Transverse colon (tissue), 4 donors: ENCODE measurements around the gene LDLRAD4. TPM values are rescaled to one million over a fixed set of nuclear protein-coding genes. Genes with fewer than 3 reads are reported as not detected.

ENCODE experiments used
- DNase-seq: peaks from one replicate; pipeline ENCODE4 v3.0.0-alpha.2; 2019
- H3K27ac ChIP-seq, 4 donors: fragments of 200-600 bp; sonication (generic); 2 replicates each; pipeline ENCODE4 v1.5.1; 2016 to 2018; ENCODE audit warnings: inconsistent platforms in 4 of 4
- H3K27me3 ChIP-seq: fragments of 200-600 bp; sonication (generic); 2 replicates; pipeline ENCODE4 v1.5.1; 2017; ENCODE audit warnings: inconsistent platforms
- H3K36me3 ChIP-seq, 4 donors: fragments of 200-600 bp; sonication (generic); 2 replicates each; pipeline ENCODE4 v1.5.1; 2017 to 2019; ENCODE audit warnings: inconsistent platforms in 4 of 4
- H3K4me1 ChIP-seq, 4 donors: fragments of 200-600 bp; sonication (generic); 2 replicates each; pipeline ENCODE4 v1.5.1; 2017 to 2020; ENCODE audit warnings: inconsistent platforms in 4 of 4
- H3K4me3 ChIP-seq, 4 donors: fragments of 200-600 bp; sonication (generic); 1 replicate in 1 of 4; 2 replicates in 3 of 4; pipeline versions ENCODE4 v1.5.1 to v1.6.1; 2017 to 2019; ENCODE audit warnings: inconsistent platforms in 4 of 4
- H3K9me3 ChIP-seq, 2 donors: fragments of 200-600 bp; sonication (generic); 2 replicates each; pipeline ENCODE4 v1.5.1; 2017 to 2019; ENCODE audit warnings: inconsistent platforms in 2 of 2
- CTCF ChIP-seq, 5 experiments: fragments of 200-600 bp in 3 of 5; fragments of 450-650 bp in 2 of 5; sonication (generic) in 3 of 5; IDR thresholded peaks; 1 replicate in 2 of 5; 2 replicates in 3 of 5; pipeline ENCODE4 v1.5.1; 2016 to 2017; ENCODE audit warnings: antibody characterized with exemption in 5 of 5, inconsistent platforms in 3 of 5, mild to moderate bottlenecking in 2 of 5, moderate library complexity in 1 of 5
- EP300 ChIP-seq: sonication (generic); formaldehyde crosslinking; IDR thresholded peaks from one replicate; pipeline ENCODE4 v1.6.1; 2017; ENCODE audit warnings: antibody characterized with exemption, low read depth
- POLR2A ChIP-seq: fragments of 450-650 bp; IDR thresholded peaks from one replicate; pipeline ENCODE4 v1.6.1; 2016; ENCODE audit warnings: antibody characterized with exemption, mild to moderate bottlenecking, moderate library complexity
- POLR2AphosphoS5 ChIP-seq, 3 donors: sonication (generic); formaldehyde crosslinking; IDR thresholded peaks; one replicate each; pipeline ENCODE4 v1.6.1; 2016; ENCODE audit warnings: antibody characterized with exemption in 3 of 3
- WGBS, 2 donors: methylation state at CpG; one replicate each; pipeline ENCODE4 v1.1.5; 2018; ENCODE audit warnings: low coverage in 1 of 2; 5-methylcytosine and 5-hydroxymethylcytosine counted together
- in situ Hi-C, 4 donors: fragments of 200-750 bp; cut with MboI; loops; one replicate each; pipeline versions ENCODE4 v1.15.0 to v1.15.1; 2017; ENCODE audit warnings: low sequenced_read_pairs in 3 of 4, low pct_ligation_motif_present in 1 of 4, low pct_unique_long_range_greater_than_20kb in 1 of 4
- intact Hi-C: fragments of 100-400 bp; cut with DNase I; formaldehyde crosslinking; loops from one replicate; pipeline ENCODE4 v1.15.1; 2023; ENCODE audit warnings: low total_unique reads
- total RNA-seq, 4 donors: library from RNA; depleted of rRNA; stranded (reverse); fragments of >200 nt; gene quantifications; one replicate each; pipeline ENCODE4 v1.1.0, GENCODE V29; 2016

Gene LDLRAD4
- total RNA-seq, 4 donors from 2014 or later: 34.8 to 277 (median 60.6) TPM

DNA sequence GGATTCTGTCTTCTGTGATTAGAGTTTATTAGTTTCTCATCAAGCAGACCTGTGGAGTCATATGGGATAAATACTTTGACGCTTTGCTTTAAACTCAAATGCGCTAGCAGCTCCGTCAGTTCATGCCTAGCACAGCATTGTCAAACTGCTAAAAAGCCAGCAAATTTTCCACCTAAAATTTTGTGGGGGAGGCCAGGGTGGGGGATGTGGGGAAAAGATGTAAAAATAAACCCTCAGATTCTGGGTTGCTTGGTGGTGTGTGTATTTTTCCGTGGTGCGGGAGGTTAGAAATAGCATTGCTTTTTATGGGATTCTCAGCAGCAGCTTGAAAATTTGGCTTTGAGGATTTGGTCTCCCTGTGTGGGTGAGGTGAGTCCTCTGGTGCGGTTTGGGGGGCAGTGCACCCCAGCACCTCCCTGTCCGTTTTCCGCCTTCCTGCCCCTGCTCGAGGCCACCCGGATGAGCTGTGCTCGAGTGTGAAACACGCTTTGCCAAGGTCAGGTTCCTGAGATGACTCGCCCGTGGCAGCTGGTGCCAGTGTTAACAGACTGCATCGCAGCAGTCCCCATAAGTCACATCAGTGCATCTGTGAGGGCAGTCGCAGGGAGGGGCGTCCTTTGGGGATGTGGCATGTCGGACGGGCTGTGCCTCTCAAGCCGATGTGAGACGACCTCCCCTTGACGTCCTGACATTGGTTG lies 65.9 kb downstream of the LDLRAD4 start:
- no peaks in the 10 kb centered on the region for H3K27me3 ChIP-seq
- 79% methylated on average over 5 to 22 of the region's 22 CpGs for WGBS, 2 donors
- H3K4me1 ChIP-seq: peaks cover 0 to 6% (median 2%) of the 10 kb centered on the region in 4 donors
- H3K9me3 ChIP-seq: no peaks in the 10 kb centered on the region
- TF ChIP-seq EP300: no peak
- TF ChIP-seq CTCF (IDR thresholded peaks at IDR 0.05): no peak
- no peak for TF ChIP-seq POLR2A
- TF ChIP-seq POLR2AphosphoS5 (IDR thresholded peaks at IDR 0.05): no peak
- intact Hi-C loops: no loop called here
- in situ Hi-C loops: no loop called here
- no peak overlapping the region for H3K4me3 ChIP-seq
- H3K27ac ChIP-seq: no peak overlapping the region
- no peak for DNase-seq
- H3K36me3 ChIP-seq: no peaks in the 10 kb centered on the region

DNA sequence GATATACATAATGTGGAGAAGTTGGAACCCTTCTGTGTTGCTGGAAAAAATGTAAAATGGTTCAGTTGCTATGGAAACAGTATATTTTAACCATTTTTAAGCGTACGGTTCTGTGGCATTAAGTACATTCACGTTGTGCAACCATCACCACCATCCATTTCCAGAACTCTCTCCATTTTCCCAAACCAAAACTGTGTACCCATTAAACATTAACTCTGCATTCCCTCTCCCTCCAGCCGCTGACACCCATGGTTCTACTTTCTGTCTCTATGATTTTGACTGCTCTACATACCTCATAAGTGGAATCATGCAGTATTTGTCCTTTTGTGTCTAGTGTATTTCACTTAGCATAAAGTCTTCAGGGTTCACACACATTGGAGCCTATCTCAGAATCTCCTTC lies 67.3 kb downstream of the LDLRAD4 start:
- 86 to 91% methylated on average over 4 of the region's 4 CpGs for WGBS, 2 donors
- intact Hi-C loops (no loop called here), in situ Hi-C loops (no loop called here)
- Histone ChIP-seq H3K27me3 (no peaks in the 10 kb centered on the region), H3K36me3 (no peaks in the 10 kb centered on the region), H3K4me1 (peaks cover 0 to 12% (median 2%) of the 10 kb centered on the region in 4 donors), H3K9me3 (no peaks in the 10 kb centered on the region), H3K27ac (no peak overlapping the region), H3K4me3 (no peak overlapping the region)
- TF ChIP-seq CTCF (IDR thresholded peaks at IDR 0.05) (no peak), POLR2AphosphoS5 (IDR thresholded peaks at IDR 0.05) (no peak), POLR2A (no peak), EP300 (no peak)
- DNase-seq: no peak

GRCh38 chr18:13286456-13287125 lies 68.0 kb downstream of the LDLRAD4 start:
- intact Hi-C loops (no loop called here), in situ Hi-C loops (no loop called here)
- no peak for DNase-seq
- 92 to 96% methylated on average over 12 to 14 of the region's 14 CpGs for WGBS, 2 donors
- Histone ChIP-seq H3K27me3 (no peaks in the 10 kb centered on the region), H3K9me3 (no peaks in the 10 kb centered on the region), H3K4me3 (no peak overlapping the region), H3K27ac (no peak overlapping the region), H3K4me1 (peaks cover 0 to 12% (median 2%) of the 10 kb centered on the region in 4 donors), H3K36me3 (no peaks in the 10 kb centered on the region)
- no peak for TF ChIP-seq POLR2AphosphoS5 (IDR thresholded peaks at IDR 0.05)
- TF ChIP-seq POLR2A: no peak
- no peak for TF ChIP-seq EP300
- TF ChIP-seq CTCF (IDR thresholded peaks at IDR 0.05): no peak

DNA sequence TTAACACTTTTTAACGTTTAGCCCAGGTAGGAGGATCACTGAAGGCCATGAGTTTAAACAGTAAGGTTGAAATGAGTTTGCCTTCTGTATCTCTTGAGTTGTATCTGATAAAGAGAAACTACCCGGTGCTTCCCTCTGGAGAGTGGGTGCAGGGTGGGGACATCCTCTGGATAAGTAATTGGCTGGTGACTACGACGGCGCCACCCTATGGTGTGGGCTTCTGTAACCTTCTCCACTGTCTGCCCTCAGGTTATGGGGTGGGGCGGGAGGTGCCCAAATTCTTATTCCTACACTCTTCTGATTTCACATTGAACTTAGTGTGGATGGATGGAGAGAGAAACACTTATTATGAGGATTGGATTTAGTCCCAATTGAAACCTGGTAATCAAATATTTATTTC lies 68.8 kb downstream of the LDLRAD4 start:
- intact Hi-C loops (no loop called here), in situ Hi-C loops (no loop called here)
- Histone ChIP-seq H3K27ac (no peak overlapping the region), H3K36me3 (no peaks in the 10 kb centered on the region), H3K27me3 (no peaks in the 10 kb centered on the region), H3K4me3 (no peak overlapping the region), H3K4me1 (peaks cover 0 to 12% (median 2%) of the 10 kb centered on the region in 4 donors), H3K9me3 (no peaks in the 10 kb centered on the region)
- peak; percentile 33 for DNase-seq
- no peak for TF ChIP-seq POLR2AphosphoS5 (IDR thresholded peaks at IDR 0.05)
- TF ChIP-seq EP300: no peak
- no peak for TF ChIP-seq CTCF (IDR thresholded peaks at IDR 0.05)
- no peak for TF ChIP-seq POLR2A
- 61 to 76% methylated on average over 6 of the region's 6 CpGs for WGBS, 2 donors
